KOPT-K1 (cell line): Measurements from ENCODE around the gene PRDM15.

Experiments used
- H3K27ac ChIP-seq: fragments of 200-600 bp; sonication (generic); 2 replicates; pipeline ENCODE4 v1.5.1; 2016; ENCODE audit warnings: antibody characterized with exemption, mild to moderate bottlenecking, low read depth, low read length; ENCODE audit not compliant: poor library complexity, severe bottlenecking
- H3K36me3 ChIP-seq: fragments of 200-600 bp; sonication (generic); 2 replicates; pipeline ENCODE4 v1.5.1; 2017; ENCODE audit warnings: antibody characterized with exemption, mild to moderate bottlenecking, low read length, moderate library complexity; ENCODE audit not compliant: insufficient read depth
- H3K9me3 ChIP-seq: fragments of 200-600 bp; sonication (generic); 2 replicates; pipeline ENCODE4 v1.5.1; 2017; ENCODE audit warnings: antibody characterized with exemption, low read length, mild to moderate bottlenecking; ENCODE audit not compliant: insufficient read depth, poor library complexity, severe bottlenecking

Gene PRDM15

GRCh38 chr21:41817228-41817627, 61.9 kb downstream of the PRDM15 start:
- no peaks in the 10 kb centered on the region for H3K9me3 ChIP-seq
- peak overlapping the region; percentile 20 for H3K27ac ChIP-seq
- H3K36me3 ChIP-seq = peaks cover 48% of the 10 kb centered on the region; the same call in 1 of the 2 replicates

- H3K27ac ChIP-seq = peak overlapping the region; percentile 20
- H3K36me3 ChIP-seq = peaks cover 42% of the 10 kb centered on the region; the same call in 1 of the 2 replicates
- H3K9me3 ChIP-seq = no peaks in the 10 kb centered on the region
These were observed 62.5 kb downstream of the PRDM15 start for GRCh38 chr21:41816583-41817165.

GRCh38 chr21:41815652-41816582, 63.2 kb downstream of the PRDM15 start:
- no peak overlapping the region for H3K27ac ChIP-seq
- no peaks in the 10 kb centered on the region for H3K9me3 ChIP-seq
- peaks cover 38% of the 10 kb centered on the region; the same call in 1 of the 2 replicates for H3K36me3 ChIP-seq

GRCh38 chr21:41813226-41813625, 65.9 kb downstream of the PRDM15 start:
- H3K9me3 ChIP-seq = no peaks in the 10 kb centered on the region
- H3K36me3 ChIP-seq = peaks cover 52% of the 10 kb centered on the region
- H3K27ac ChIP-seq = no peak overlapping the region

- peaks cover 57% of the 10 kb centered on the region for H3K36me3 ChIP-seq
- H3K27ac ChIP-seq = no peak overlapping the region
- no peaks in the 10 kb centered on the region for H3K9me3 ChIP-seq
These were observed 66.5 kb downstream of the PRDM15 start for GRCh38 chr21:41812679-41813078.

- H3K36me3 ChIP-seq = peaks cover 49% of the 10 kb centered on the region
- no peaks in the 10 kb centered on the region for H3K9me3 ChIP-seq
- no peak overlapping the region for H3K27ac ChIP-seq
These were observed 68.6 kb downstream of the PRDM15 start for GRCh38 chr21:41810597-41810932.

- peaks cover 44% of the 10 kb centered on the region for H3K36me3 ChIP-seq
- H3K9me3 ChIP-seq = no peaks in the 10 kb centered on the region
- no peak overlapping the region for H3K27ac ChIP-seq
These were observed 69.1 kb downstream of the PRDM15 start for GRCh38 chr21:41809891-41810596.

- Histone ChIP-seq H3K27ac (no peak overlapping the region), H3K36me3 (peaks cover 37% of the 10 kb centered on the region)
These were observed 70.3 kb downstream of the PRDM15 start for GRCh38 chr21:41808846-41809245.

GRCh38 chr21:41808094-41808493, 71.0 kb downstream of the PRDM15 start:
- Histone ChIP-seq H3K9me3 (no peaks in the 10 kb centered on the region), H3K36me3 (peaks cover 35% of the 10 kb centered on the region), H3K27ac (no peak overlapping the region)

More at GRCh38 chr21:41808846-41809245, 70.3 kb downstream of the PRDM15 start:
- no peaks in the 10 kb centered on the region for H3K9me3 ChIP-seq

GRCh38 chr21:41806773-41807172, 72.4 kb downstream of the PRDM15 start:
- Histone ChIP-seq H3K9me3 (no peaks in the 10 kb centered on the region), H3K27ac (no peak overlapping the region)

GRCh38 chr21:41805643-41806042, 73.5 kb downstream of the PRDM15 start:
- Histone ChIP-seq H3K27ac (no peak overlapping the region), H3K9me3 (no peaks in the 10 kb centered on the region), H3K36me3 (peaks cover 49% of the 10 kb centered on the region)

More at GRCh38 chr21:41806773-41807172, 72.4 kb downstream of the PRDM15 start:
- peaks cover 44% of the 10 kb centered on the region for H3K36me3 ChIP-seq

- no peaks in the 10 kb centered on the region for H3K9me3 ChIP-seq
These were observed 74.1 kb downstream of the PRDM15 start for GRCh38 chr21:41805038-41805437.

GRCh38 chr21:41804381-41804780, 74.8 kb downstream of the PRDM15 start:
- H3K36me3 ChIP-seq = peaks cover 49% of the 10 kb centered on the region
- H3K9me3 ChIP-seq = no peaks in the 10 kb centered on the region
- H3K27ac ChIP-seq = no peak overlapping the region

More at GRCh38 chr21:41805038-41805437, 74.1 kb downstream of the PRDM15 start:
- Histone ChIP-seq H3K27ac (no peak overlapping the region), H3K36me3 (peaks cover 49% of the 10 kb centered on the region)

GRCh38 chr21:41803316-41803715, 75.8 kb downstream of the PRDM15 start:
- Histone ChIP-seq H3K9me3 (no peaks in the 10 kb centered on the region), H3K27ac (no peak overlapping the region)

GRCh38 chr21:41802684-41803083, 76.5 kb downstream of the PRDM15 start:
- H3K36me3 ChIP-seq = peaks cover 48% of the 10 kb centered on the region
- no peak overlapping the region for H3K27ac ChIP-seq
- H3K9me3 ChIP-seq = no peaks in the 10 kb centered on the region

More at GRCh38 chr21:41803316-41803715, 75.8 kb downstream of the PRDM15 start:
- H3K36me3 ChIP-seq = peaks cover 51% of the 10 kb centered on the region
